Ovary (tissue), 3 donors: ENCODE results near the gene HTR3D.

Experiments
- CTCF ChIP-seq, 3 donors: fragments of 450-650 bp in 2 of 3; fragments of 200-600 bp in 1 of 3; IDR thresholded peaks; one replicate each; pipeline versions ENCODE4 v1.5.1 to v1.8.0; 2016 to 2022; ENCODE audit warnings: antibody characterized with exemption in 3 of 3, mild to moderate bottlenecking in 1 of 3
- POLR2A ChIP-seq: fragments of 450-650 bp; IDR thresholded peaks from one replicate; pipeline ENCODE4 v1.6.1; 2017; ENCODE audit warnings: antibody characterized with exemption, mild to moderate bottlenecking, moderate library complexity
- donor health status: DM: no; HTN: no; CAD: no.

GRCh38 chr3:184015381-184016019, 16.0 kb upstream of the HTR3D start:
- TF ChIP-seq CTCF (IDR thresholded peaks at IDR 0.05) (no peak), POLR2A (no peak)
